H9 (cell line): Measurements from ENCODE around the gene INPP5A. TPM values are rescaled to one million over a fixed set of nuclear protein-coding genes. Genes with fewer than 3 reads are reported as not detected.

ENCODE experiments used
- DNase-seq: peaks from one replicate; pipeline ENCODE4 v3.0.0-alpha.2; 2017
- H2AFZ ChIP-seq: one replicate; pipeline ENCODE4 v1.6.1; 2013; ENCODE audit warnings: mild to moderate bottlenecking, low read length, control low read depth, moderate library complexity
- H2AK5ac ChIP-seq: 2 replicates; pipeline ENCODE4 v1.6.1; 2013; ENCODE audit warnings: low read length, control low read depth, mixed read lengths; ENCODE audit not compliant: insufficient read length
- H2BK120ac ChIP-seq: one replicate; pipeline ENCODE4 v1.6.1; 2013; ENCODE audit warnings: low read depth, mild to moderate bottlenecking, low read length, control low read depth, inconsistent platforms; ENCODE audit not compliant: poor library complexity, severe bottlenecking
- H2BK12ac ChIP-seq: 2 replicates; pipeline ENCODE4 v1.6.1; 2013; ENCODE audit warnings: low read length, control low read depth, mixed read lengths, low read depth; ENCODE audit not compliant: insufficient read length
- H2BK15ac ChIP-seq: 2 replicates; pipeline ENCODE4 v1.6.1; 2013; ENCODE audit warnings: low read depth, low read length, control low read depth
- H2BK20ac ChIP-seq: one replicate; pipeline ENCODE4 v1.6.1; 2013; ENCODE audit warnings: low read depth, mild to moderate bottlenecking, low read length, control low read depth, inconsistent platforms; ENCODE audit not compliant: poor library complexity, severe bottlenecking
- H2BK5ac ChIP-seq: 2 replicates; pipeline ENCODE4 v1.6.1; 2013; ENCODE audit warnings: low read length, control low read depth, mixed read lengths; ENCODE audit not compliant: insufficient read length
- H3K14ac ChIP-seq: 2 replicates; pipeline ENCODE4 v1.6.1; 2013; ENCODE audit warnings: low read length, control low read depth; ENCODE audit not compliant: insufficient read depth
- H3K18ac ChIP-seq: 2 replicates; pipeline ENCODE4 v1.6.1; 2013; ENCODE audit warnings: low read depth, mild to moderate bottlenecking, mixed read lengths, low read length, control low read depth; ENCODE audit not compliant: insufficient read length
- H3K23ac ChIP-seq: 2 replicates; pipeline ENCODE4 v1.6.1; 2013; ENCODE audit warnings: low read length, control low read depth, mixed read lengths, low read depth; ENCODE audit not compliant: insufficient read length
- H3K23me2 ChIP-seq: 2 replicates; pipeline ENCODE4 v1.6.1; 2013; ENCODE audit warnings: low read depth, mild to moderate bottlenecking, mixed read lengths, low read length, control low read depth; ENCODE audit not compliant: insufficient read length, poor library complexity, severe bottlenecking
- H3K27ac ChIP-seq: 2 replicates; pipeline ENCODE4 v1.5.1; 2013; ENCODE audit warnings: low read length, control low read depth, mixed read lengths, low read depth; ENCODE audit not compliant: insufficient read length
- H3K27me3 ChIP-seq: 2 replicates; pipeline ENCODE4 v1.6.1; 2013; ENCODE audit warnings: low read length, control low read depth, inconsistent platforms; ENCODE audit not compliant: insufficient read depth
- H3K4ac ChIP-seq: 2 replicates; pipeline ENCODE4 v1.6.1; 2013; ENCODE audit warnings: low read depth, mild to moderate bottlenecking, control low read depth, inconsistent platforms, low read length, moderate library complexity
- H3K4me1 ChIP-seq: 2 replicates; pipeline ENCODE4 v1.6.1; 2013; ENCODE audit warnings: low read length, control low read depth, inconsistent platforms; ENCODE audit not compliant: insufficient read depth
- H3K4me2 ChIP-seq: 2 replicates; pipeline ENCODE4 v1.6.1; 2013; ENCODE audit warnings: low read length, control low read depth, mixed read lengths; ENCODE audit not compliant: insufficient read length, insufficient read depth
- H3K56ac ChIP-seq: 2 replicates; pipeline ENCODE4 v1.6.1; 2013; ENCODE audit warnings: low read depth, mild to moderate bottlenecking, mixed read lengths, low read length, control low read depth; ENCODE audit not compliant: insufficient read length
- H3K79me1 ChIP-seq: 2 replicates; pipeline ENCODE4 v1.6.1; 2013; ENCODE audit warnings: low read depth, mild to moderate bottlenecking, moderate library complexity, low read length, control low read depth, inconsistent platforms; ENCODE audit not compliant: insufficient read depth, poor library complexity, severe bottlenecking
- H3K79me2 ChIP-seq: 2 replicates; pipeline ENCODE4 v1.6.1; 2013; ENCODE audit warnings: low read length, control low read depth, inconsistent platforms; ENCODE audit not compliant: insufficient read depth
- H3K9ac ChIP-seq: 2 replicates; pipeline ENCODE4 v1.6.1; 2013; ENCODE audit warnings: low read length, control low read depth, mixed read lengths; ENCODE audit not compliant: insufficient read length; ENCODE audit errors: extremely low read depth
- H3K9me3 ChIP-seq: one replicate; pipeline ENCODE4 v1.6.1; 2013; ENCODE audit warnings: low read depth, low read length, inconsistent platforms; ENCODE audit not compliant: control insufficient read depth
- H3T11ph ChIP-seq: one replicate; pipeline ENCODE4 v1.6.1; 2013; ENCODE audit warnings: mild to moderate bottlenecking, low read length, control low read depth, inconsistent platforms
- H4K20me1 ChIP-seq: one replicate; pipeline ENCODE4 v1.6.1; 2013; ENCODE audit not compliant: control insufficient read depth, insufficient read length, insufficient read depth
- H4K5ac ChIP-seq: 2 replicates; pipeline ENCODE4 v1.6.1; 2013; ENCODE audit warnings: low read depth, mild to moderate bottlenecking, mixed read lengths, low read length, control low read depth; ENCODE audit not compliant: insufficient read length
- H4K8ac ChIP-seq: replicated peaks from 2 replicates; pipeline ENCODE4 v1.6.1; 2013; ENCODE audit warnings: low read length, control low read depth, mixed read lengths, low read depth; ENCODE audit not compliant: insufficient read length
- H4K91ac ChIP-seq: 2 replicates; pipeline ENCODE4 v1.6.1; 2013; ENCODE audit warnings: low read depth, mild to moderate bottlenecking, moderate library complexity, mixed read lengths, low read length, control low read depth; ENCODE audit not compliant: insufficient read length
- H3K27ac Mint-ChIP-seq, 3 experiments: 2 replicates in 2 of 3; 3 replicates in 1 of 3; pipeline ENCODE4 v1.8.0; 2020 to 2021; ENCODE audit warnings: mixed read lengths in 3 of 3, mild to moderate bottlenecking in 1 of 3, moderate library complexity in 1 of 3
- H3K27me3 Mint-ChIP-seq: 2 replicates; pipeline ENCODE4 v1.8.0; 2021; ENCODE audit warnings: low read depth, mild to moderate bottlenecking, moderate library complexity, mixed read lengths
- H3K36me3 Mint-ChIP-seq, 3 experiments: 2 replicates in 2 of 3; 3 replicates in 1 of 3; pipeline ENCODE4 v1.8.0; 2020 to 2021; ENCODE audit warnings: low read depth in 3 of 3, mixed read lengths in 3 of 3; ENCODE audit not compliant: insufficient read depth in 1 of 3
- H3K4me1 Mint-ChIP-seq, 2 experiments: 2 replicates each; pipeline ENCODE4 v1.8.0; 2020; ENCODE audit warnings: mixed read lengths in 2 of 2
- H3K4me3 Mint-ChIP-seq, 2 experiments: 2 replicates in 1 of 2; 3 replicates in 1 of 2; pipeline ENCODE4 v1.8.0; 2020 to 2021; ENCODE audit warnings: mild to moderate bottlenecking in 2 of 2, mixed read lengths in 2 of 2, moderate library complexity in 1 of 2
- H3K9me3 Mint-ChIP-seq, 2 experiments: 2 replicates in 1 of 2; 3 replicates in 1 of 2; pipeline ENCODE4 v1.8.0; 2020; ENCODE audit warnings: mild to moderate bottlenecking in 2 of 2, mixed read lengths in 2 of 2, moderate library complexity in 1 of 2
- CTCF ChIP-seq: fragments of 200-600 bp; sonication (generic); conservative IDR thresholded peaks from 3 replicates; pipeline ENCODE4 v1.8.0; 2021; ENCODE audit warnings: antibody characterized with exemption, mild to moderate bottlenecking
- WGBS: extraction: QIAGEN DNeasy Blood & Tissue Kit; methylation state at CpG from one replicate; pipeline ENCODE4 v1.1.7; 2013; ENCODE audit warnings: missing lambda C conversion rate, low lambda C conversion rate, mixed read lengths; ENCODE audit not compliant: insufficient read length; ENCODE audit errors: extremely low coverage; 5-methylcytosine and 5-hydroxymethylcytosine counted together
- total RNA-seq: library from RNA; stranded (reverse); gene quantifications from 2 replicates; pipeline ENCODE4 v1.2.1, GENCODE V29; 2021

Gene INPP5A
- total RNA-seq, 1 experiment from 2014 or later, result 17.7 TPM

GRCh38 chr10:132616996-132617736 is 79.6 kb downstream of the INPP5A start:
- Mint-ChIP-seq H3K9me3 (peaks cover 37 to 44% of the 10 kb centered on the region in 2 experiments), H3K27ac (no peak overlapping the region), H3K27me3 (peaks cover 26% of the 10 kb centered on the region), H3K4me1 (peaks cover 3 to 14% of the 10 kb centered on the region in 2 experiments; a peak in 3 of 4 replicates), H3K4me3 (no peak overlapping the region), H3K36me3 (peaks cover 27 to 29% (median 29%) of the 10 kb centered on the region in 3 experiments)
- H3K18ac ChIP-seq, result no peak overlapping the region
- H3K9me3 ChIP-seq, result peaks cover 4% of the 10 kb centered on the region
- no peaks in the 10 kb centered on the region for H3K79me2 ChIP-seq
- H4K5ac ChIP-seq, result no peak overlapping the region
- no peak overlapping the region for H2BK120ac ChIP-seq
- no peaks in the 10 kb centered on the region for H3K23me2 ChIP-seq
- no peak overlapping the region for H3K23ac ChIP-seq
- no peak overlapping the region for H3K9ac ChIP-seq
- H2AK5ac ChIP-seq, result no peak overlapping the region
- no peak overlapping the region for H2AFZ ChIP-seq
- no peak overlapping the region for H2BK20ac ChIP-seq
- WGBS, result no CpG with 5 or more reads among the region's 20 CpGs
- no peak for TF ChIP-seq CTCF
- no peak overlapping the region for H3K27ac ChIP-seq
- no peak overlapping the region for H4K8ac ChIP-seq
- H4K91ac ChIP-seq, result no peak overlapping the region
- H3K4me1 ChIP-seq, result no peaks in the 10 kb centered on the region
- no peak overlapping the region for H3T11ph ChIP-seq
- H2BK5ac ChIP-seq, result no peak overlapping the region
- no peak for DNase-seq
- no peak overlapping the region for H3K4ac ChIP-seq
- no peak overlapping the region for H3K4me2 ChIP-seq
- no peak overlapping the region; the same call in 1 of the 2 replicates for H3K14ac ChIP-seq
- H2BK12ac ChIP-seq, result no peak overlapping the region
- H3K79me1 ChIP-seq, result no peaks in the 10 kb centered on the region
- no peak overlapping the region for H2BK15ac ChIP-seq
- no peaks in the 10 kb centered on the region for H4K20me1 ChIP-seq
- H3K56ac ChIP-seq, result no peak overlapping the region
- no peaks in the 10 kb centered on the region for H3K27me3 ChIP-seq
